ENCODE measurements around the gene NIBAN1.
"Not testable (repeated sequence)": the region's sequence is repeated elsewhere in the genome, so short reads cannot be mapped to it uniquely, and the experiment has no call there.

Gene NIBAN1

DNA sequence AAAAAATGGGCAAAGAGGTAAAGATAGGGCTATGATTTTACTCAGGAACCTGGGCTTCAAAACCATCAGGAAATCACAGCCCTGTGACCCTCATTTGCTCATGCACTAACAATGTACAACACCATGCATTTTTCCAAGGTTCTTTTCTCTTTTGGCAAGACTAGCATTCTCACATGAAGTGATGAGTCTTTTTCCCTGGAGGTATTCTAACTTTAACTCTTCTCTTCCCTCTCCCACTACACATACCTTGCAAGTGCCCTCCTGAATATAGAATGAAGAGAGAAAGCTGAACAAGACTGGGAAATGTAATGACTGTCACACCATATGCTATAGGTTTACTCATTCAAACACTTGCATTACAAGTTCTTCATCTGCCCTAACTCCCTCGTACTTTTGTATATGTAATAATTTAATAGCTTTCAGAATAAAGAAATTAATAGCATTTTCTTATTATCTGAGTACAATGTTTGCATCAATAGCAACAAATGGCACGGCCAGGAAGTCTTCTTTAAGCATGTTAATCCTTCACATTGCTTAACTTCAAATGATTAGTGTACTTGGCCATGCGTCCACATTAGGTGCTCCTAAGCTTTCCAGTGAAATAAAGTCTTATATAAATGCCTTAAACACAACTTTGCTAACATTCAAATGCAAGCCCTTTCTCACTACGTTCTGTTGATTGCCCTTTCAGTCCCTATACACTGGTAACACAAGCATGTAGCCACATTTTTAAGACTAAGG lies 1.8 kb downstream of the NIBAN1 start:
- no peak for DNase-seq

DNA sequence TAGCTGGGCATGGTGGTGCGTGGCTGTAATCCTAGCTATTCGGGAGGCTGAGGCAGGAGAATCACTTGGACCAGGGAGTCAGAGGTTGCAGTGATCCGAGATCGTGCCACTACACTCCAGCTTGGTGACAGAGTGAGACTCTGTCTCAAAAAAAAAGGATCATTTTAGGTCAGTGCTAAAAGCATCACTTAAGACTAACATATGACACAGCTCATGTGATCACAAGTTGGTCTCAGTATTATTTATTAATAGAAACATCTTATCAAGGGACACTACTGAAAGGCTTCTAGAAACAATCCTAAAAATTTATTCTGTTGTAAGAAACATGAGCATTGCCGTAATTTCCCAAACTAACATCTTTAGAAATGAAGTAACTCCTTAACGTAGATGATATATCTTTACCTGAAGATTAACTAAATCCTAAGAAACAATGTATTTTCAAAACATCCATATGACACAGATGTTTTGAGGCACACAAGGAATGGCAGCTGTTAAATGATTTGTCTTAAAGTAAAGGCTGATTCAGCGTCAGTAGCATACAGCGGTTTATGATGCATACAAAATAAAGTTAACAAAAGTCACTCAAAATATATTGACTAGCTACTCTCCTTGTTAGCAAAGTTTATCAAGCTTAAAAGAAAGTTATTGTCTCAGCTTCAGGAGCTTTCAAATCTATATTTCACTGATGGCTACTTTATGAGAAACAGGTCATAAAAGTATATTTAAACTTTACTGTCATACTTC lies 2.6 kb downstream of the NIBAN1 start:
- DNase-seq: no peak

DNA sequence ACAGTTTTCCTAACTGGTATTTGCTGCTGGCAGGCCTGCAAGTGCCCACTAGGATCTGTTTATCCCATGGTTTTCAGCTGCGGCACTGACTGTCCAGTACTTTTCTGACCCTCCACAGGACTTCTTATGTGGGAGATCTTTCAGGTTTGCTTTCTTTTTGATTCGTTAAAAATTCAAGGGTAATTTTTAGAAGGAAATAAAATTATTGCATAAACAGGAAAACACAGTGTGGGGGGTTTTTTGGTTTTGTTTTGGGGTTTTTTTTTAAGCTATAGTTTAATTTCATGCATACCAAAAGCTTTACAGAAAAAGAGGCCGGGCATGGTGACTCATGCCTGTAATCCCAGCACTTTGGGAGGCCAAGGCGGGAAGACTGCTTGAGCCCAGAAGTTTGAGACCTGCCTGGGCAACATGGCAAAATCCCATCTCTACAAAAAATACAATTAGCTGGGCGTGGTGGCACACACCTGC lies 3.6 kb downstream of the NIBAN1 start:
- DNase-seq: no peak

DNA sequence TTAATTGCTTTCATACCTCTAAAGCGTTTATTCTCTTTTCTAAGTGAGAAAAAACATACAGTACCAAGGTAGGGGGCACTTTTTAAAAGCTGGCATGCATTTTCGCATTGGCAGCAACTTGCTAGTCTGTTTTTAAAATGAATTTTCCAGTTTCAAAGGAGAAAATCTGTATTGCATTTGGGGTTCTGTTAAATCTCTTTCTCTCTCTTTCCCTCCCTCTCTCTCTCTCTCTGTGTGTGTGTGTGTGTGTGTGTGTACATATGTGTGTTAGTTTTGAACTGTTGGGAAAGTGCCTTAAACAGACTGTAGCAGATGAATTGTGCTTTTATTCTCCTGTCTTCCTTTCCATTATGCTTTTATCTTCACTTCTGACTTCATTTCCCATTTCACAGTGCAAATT lies 7.3 kb downstream of the NIBAN1 start:
- DNase-seq: no peak

DNA sequence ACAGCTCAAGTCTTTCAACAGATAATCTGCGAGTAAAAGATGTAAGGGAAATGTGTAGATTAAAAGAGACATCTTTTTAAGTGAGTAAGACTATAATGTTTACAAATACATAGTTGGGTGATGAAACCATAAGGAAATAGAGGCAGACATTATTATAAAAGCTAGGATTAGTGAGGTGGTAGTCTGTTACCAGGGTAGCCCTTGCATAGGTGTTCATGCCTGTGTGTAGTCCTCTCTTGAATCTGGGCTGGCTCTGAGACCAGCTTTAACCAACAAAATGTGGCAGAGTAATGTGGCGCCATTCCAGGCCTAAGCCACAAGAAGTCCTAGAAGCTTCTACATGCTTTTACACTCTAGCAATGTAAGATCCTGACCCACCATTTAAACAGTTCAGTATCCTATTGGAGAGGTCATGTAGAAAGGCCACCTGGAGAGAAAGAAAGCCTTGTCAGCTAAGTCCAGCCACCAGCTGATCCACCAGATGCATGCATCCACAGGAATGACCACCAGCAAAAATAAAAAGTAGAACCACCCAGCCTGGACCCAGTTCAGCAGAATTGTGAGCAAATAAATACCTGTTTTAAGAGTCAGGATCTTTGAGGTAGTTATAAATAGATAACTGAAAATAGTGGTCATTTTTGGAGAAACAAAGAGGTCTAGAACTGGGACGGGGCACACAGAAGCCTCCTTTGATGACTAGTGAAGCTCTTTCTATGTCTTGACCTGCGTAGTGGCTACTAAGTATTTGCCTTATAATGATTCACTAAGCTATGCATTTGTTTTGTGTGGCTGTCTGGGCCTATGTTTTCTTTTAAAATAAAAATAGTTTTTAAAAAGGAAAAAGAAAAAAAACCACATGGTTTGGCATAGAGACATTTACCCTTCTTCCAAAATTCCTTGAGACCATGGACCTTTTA lies 8.1 kb downstream of the NIBAN1 start:
- DNase-seq: no peak

DNA sequence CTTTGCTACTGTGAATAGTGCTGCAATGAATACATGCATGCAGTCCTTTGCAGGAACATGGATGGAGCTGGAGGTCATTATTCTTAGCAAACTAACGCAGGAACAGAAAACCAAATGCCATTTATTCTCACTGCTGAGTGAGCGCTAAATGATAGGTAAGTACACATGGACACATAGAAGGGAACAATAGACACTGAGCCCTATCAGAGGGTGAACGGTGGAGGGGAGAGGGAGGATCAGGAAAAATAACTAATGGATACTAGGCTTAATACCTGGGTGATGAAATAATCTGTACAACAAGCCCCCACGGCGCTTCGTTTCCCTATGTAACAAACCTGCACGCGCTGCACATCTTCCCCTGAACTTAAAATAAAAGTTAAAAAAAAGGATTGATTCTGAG lies 8.9 kb downstream of the NIBAN1 start:
- DNase-seq: no peak

DNA sequence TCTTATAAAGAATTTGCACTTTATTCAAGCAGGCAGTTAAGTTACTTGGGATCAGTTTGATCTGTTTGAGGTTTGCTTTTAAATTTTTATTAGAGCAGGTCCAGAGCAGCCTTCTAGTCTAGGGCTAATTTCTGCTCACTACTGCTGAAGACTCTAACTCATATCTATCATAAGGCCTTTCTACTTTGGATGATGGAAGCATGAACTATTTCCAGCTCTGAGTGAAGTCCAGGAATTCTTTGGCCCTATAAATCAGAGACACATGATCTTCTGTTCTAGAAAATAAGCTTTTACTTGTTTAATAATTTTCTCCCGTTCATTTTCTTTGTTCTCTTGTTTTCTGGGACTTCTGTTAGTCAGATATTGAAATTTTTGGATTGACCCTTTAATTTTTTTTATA lies 14.7 kb downstream of the NIBAN1 start:
- no peak for DNase-seq

DNA sequence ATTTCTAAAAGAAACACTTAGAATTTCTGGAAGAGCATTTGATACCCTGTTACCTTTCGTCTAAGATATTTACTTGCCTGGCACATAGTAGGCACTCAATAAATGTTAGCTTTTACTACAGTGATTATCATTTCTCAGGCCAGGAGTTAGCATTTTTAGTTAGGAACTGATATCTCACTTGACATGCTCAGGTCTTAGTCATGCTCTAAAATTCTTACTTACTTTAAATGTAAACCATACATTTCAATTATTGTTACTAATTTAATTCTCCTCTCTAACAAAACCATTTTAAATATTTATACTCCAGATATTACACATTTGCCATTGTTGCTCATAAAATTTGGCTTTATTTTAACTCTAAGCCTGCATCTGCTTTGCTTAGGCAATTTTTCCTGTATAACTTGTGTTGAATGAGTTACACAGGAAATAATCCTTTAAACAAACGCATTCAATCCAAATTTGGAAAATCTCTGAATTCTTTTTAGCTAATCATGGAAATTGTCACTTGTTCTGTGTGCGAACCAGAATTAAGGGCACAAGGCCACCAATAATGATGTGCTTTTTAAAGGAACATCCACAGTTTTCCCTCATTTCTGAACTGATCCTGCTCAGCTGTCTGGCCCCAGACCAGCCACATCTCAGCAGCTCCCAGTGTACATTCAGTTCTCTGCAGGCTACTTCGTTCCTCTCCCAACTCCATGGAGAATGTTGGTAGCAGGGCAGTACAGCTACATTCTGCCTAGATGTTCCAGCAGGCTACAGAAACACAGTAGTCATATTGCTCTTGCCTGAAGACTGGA lies 15.6 kb downstream of the NIBAN1 start:
- DNase-seq: no peak

DNA sequence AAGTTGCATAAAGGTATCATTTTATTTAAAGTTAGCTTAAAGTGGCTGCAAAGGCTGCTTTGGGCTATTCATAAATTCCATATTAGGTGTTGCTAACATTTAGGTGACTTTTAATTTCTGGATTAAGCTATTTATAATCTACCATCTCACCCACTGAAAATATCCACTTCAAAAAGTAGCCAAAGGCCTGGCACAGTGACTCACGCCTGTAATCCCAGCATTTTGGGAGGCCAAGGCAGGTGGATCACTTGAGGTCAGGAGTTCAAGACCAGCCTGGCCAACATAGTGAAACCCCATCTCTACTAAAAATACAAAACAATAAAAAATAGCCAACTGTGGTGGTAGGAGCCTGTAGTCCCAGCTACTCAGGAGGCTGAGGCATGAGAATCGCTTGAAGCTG lies 16.4 kb downstream of the NIBAN1 start:
- DNase-seq: not testable (repeated sequence)

DNA sequence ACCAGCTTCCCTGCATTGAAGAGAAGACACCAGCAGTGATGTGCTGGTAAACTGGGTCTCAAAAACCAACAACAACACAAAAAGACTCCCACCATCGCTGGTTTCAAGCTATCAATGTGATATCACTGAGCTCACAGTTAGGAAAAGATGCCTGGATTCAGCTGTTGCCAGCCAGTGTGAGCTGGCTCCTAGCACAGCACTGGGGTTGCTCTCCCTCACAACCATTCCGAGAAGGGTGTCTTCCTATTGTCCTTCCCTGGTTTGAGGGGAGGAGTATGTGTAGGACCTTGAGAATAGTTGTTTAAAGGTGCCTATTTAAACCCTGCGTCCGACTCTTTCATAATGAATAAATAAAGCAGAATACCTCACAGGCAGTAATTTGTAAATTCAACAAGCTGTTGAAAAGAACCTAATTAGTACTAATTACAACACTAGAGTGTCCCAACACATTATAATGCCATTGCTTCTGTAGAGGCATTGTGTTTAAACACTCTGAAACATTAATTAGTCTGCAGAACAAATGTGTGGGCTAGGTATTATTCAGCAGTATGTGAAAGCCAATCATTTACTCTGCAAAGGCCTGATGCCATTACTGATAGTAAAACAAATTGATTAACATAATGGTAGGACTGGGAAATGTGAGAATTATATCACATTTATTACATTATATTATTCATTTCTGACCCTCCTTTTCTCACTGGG lies 17.2 kb downstream of the NIBAN1 start:
- DNase-seq: no peak

DNA sequence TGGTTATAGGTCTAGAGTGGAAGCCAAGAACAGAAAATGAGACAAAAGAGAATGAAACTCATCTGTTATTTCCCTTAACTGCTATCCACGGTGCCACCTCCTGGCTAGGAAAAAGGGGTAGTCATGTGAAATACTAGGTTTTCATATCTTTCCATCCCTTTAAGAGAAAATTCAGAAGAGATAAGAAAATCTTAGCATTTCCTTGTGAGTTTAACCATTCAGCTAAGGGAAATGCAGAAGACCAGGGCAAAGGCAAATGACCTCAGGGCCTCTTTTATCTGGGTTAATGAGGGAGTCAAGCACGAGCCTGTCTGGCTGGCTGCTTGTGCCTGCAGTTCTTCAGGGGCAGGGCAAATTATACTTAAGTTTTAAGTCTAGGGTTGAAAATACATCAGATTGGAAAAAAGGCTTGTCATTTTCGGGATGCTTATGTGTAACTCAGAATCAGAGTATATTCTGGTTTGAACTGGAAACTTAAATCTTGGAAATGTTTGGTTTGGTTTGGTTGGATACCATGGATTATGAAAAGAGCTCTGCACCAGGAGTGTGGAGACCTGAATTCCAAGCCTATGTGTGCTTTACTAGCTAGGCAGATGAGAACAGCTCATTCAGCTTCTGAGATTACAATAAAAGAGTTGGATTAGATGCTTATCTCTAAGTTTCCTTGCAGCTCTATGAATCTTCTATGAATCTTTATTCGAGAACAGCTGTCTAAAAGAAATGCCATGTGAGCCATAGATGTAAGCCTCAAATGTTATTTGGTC lies 19.9 kb downstream of the NIBAN1 start:
- DNase-seq: no peak

DNA sequence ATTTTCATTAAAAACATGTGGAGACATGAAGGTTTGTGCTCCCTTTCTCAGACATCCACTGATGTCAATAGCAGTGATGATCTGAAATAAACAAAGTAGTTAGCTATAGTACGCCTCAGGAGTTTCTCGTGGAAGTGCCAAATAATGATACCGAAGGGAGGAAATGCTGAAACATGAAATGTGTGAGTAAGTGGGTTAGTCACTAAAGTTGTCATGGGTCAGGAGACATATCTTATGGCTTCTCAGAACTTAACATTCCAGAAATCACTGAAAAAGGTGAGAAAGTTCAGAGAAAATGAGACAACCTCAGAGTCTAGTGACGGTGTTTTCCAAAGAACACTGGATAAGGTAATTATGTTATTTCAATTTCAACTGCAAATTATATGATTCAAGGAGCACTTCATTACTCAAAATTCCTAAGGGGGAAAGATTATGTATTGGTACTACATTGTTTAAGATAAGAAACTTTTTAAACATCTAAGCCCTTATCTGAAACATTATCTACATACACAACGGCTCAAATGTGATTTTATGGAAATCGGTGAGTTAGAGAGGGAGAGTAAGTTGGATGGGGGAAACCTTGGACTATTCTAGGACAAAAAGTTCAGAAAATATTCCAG lies 20.6 kb downstream of the NIBAN1 start:
- no peak for DNase-seq

DNA sequence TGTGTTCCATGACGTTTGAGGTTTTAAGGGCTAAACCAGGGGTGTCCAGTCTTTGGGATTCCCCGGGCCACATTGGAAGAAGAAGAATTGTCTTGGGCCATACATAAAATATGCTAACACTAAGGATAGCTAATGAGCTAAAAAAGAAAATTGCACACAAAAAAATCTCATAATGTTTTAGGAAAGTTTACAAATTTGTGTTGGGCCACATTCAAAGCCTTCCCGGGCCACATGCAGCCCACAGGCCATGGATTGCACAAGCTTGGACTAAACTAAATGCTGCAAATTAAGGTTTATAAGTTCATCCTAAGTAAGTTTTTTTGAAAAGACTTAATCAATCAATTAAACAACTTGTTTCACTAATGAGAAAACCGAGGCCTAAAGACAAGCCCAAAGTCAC lies 21.9 kb downstream of the NIBAN1 start:
- no peak for DNase-seq

DNA sequence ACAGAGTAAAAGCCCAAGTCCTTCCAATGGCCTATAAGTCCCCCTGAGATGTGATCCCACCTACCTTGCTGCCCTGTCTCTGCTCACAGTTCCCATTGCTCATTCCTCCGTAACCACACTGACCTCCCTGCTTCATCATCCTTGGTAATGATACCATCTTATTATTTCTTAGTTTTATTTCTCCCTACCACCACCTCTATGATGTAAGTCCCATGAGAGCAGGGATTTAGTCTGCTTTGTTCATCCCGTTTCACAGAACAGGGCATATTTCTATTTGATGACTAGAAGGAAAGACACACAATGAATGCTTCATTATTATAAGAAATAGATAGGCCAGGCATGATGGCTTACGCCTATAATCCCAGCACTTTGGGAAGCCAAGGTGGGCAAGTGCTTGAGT lies 22.5 kb downstream of the NIBAN1 start:
- no peak for DNase-seq

DNA sequence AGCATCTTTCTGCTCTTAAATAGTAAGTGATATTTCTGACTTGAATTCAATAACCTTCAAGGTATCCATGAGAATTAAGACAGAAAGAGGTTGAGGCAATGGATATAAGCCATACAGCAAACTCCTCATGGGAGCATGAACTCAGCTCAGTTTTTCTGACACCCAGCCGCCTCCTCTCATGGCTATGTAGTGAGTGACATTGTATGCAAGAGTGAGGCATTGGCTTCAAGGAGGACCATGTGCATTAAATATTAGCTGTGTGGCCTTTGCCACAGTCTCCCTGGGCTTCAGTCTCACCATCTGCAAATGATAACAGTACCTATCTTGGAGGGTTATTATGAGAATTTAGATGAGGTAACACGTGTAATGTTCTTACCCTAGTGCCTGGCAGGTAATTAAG lies 23.4 kb downstream of the NIBAN1 start:
- DNase-seq: no peak

DNA sequence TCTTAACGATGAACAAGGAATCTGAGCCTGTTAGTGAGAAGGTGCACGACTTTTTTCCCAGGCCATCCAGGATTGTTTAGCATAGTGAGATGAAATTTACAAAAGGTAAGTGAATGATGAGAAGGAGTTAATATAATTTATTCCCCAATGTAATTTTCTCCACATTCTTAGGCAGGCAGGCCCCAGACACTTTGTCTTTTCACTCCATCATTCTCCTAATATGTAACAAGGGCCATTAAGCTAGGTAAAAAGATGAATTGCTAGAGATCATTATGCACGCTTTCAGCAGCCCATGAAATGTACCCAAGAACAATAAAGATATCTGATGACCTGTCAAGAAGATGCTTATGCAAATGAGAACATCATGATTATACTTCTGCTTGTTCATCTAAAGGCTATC lies 24.1 kb downstream of the NIBAN1 start:
- DNase-seq: no peak

DNA sequence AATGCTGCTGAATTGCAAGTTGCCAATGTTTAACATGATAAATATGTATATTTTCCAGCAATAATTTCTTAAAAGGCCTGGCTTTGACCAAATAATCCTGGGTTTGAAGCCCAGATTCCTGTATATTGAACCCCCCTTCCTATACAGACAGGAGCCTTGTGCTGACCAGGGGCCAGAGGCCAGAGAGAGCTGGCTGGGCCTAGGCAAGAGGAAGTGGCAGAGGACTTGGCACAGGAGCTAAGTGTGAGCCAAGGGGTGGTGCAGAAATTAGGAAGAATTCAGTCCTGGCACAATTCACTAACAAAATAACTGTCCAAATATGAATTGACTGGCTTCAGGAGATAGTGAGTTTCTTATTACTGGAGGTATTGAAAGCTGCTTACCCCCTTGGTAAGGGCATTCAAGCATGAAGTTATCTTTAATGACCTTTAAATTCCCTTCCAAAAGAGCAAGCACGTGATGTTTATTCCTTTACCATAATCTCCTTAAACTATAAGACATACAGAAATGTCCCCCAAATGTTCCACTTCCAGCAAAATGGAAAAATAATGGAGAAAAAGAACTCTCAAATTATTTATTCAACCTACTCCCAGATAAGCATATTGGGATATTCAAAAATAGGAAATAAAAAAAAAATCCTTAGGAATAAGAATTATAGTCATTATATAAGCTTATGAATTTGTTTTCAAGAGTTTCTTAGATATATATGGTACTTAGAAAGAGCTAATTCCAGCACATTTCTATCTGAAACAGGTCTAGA lies 26.6 kb downstream of the NIBAN1 start:
- no peak for DNase-seq

DNA sequence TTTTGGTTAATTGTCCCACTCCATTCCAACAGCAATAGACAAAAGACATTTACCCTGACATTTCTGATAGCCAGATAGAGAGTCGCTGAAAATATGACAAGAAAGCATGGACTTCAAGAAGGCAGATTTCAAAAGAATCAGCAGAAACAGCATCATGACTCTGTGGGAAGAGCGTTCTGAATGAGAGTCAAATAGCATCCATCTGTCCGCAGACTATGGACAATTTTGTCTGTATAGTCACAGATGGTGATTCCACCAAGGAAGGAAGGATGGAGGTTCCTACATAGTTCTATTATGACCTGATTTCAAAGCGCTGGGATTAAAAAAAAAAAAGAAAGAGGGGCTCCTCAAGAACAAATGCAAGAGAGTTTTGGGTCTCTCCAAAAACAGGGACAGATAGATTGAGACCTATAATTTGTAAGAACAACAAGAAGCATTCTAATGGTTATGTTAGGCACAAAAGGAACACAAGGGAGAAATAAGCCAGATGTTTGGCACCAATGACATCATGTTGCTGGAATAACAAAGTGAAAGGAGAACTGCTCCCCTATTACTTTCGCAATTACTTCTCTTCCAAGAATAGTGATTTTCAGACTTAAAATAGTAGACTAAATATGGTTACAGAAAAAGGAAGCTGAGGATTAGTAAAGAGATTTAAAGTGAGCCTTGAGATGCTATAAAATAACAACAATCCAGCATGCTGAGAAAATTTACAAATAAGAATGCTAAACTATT lies 28.5 kb downstream of the NIBAN1 start:
- no peak for DNase-seq

DNA sequence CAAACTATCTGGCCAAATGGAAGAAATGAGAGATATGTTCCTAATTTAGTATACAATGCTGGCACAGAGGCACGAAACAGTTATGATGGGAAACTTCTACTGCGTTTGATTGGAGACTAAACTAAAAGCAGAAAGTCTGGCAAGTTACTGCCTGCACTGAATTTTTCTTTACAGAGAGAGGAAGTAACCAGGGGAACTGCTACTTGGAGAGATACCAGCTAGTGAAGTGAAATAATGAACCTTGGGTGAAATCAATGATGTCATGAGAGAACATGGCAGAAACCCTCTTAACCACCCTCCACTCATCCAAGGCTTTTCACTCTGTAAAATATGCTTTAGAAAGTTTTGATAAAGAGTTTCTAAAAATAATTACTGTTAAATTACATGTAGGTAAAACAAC lies 29.3 kb downstream of the NIBAN1 start:
- no peak for DNase-seq
